Measurements from ENCODE around the gene WASF1. TPM values are rescaled to one million over a fixed set of nuclear protein-coding genes. Genes with fewer than 3 reads are reported as not detected.

The WASF1 gene
- total RNA-seq, 1 donor from 2014 or later = 26.2 TPM

GRCh38 chr6:110178626-110179405 is 654 bp downstream of the WASF1 start:
- H3K27ac Mint-ChIP-seq (ENCODE audit: unreplicated experiment) = peak overlapping the region; percentile 82
- peak overlapping the region; percentile 88 for H3K4me3 Mint-ChIP-seq (ENCODE audit: unreplicated experiment)
- no peaks in the 10 kb centered on the region for H3K9me3 Mint-ChIP-seq (ENCODE audit: unreplicated experiment)
- TF ChIP-seq CTCF (IDR thresholded peaks at IDR 0.05) = peak; percentile 74
- DNase-seq (ENCODE audit: extremely low spot score, unreplicated experiment) = peak; percentile 84
- no peaks in the 10 kb centered on the region for H3K36me3 Mint-ChIP-seq (ENCODE audit: unreplicated experiment)
- H3K27me3 Mint-ChIP-seq (ENCODE audit: unreplicated experiment) = no peaks in the 10 kb centered on the region
- peaks cover 9% of the 10 kb centered on the region for H3K4me1 Mint-ChIP-seq (ENCODE audit: unreplicated experiment)

- no peaks in the 10 kb centered on the region for H3K27me3 Mint-ChIP-seq (ENCODE audit: unreplicated experiment)
- no peak overlapping the region for H3K27ac Mint-ChIP-seq (ENCODE audit: unreplicated experiment)
These were observed 5.9 kb downstream of the WASF1 start for GRCh38 chr6:110173506-110174132.

GRCh38 chr6:110170081-110170480 is 9.4 kb downstream of the WASF1 start:
- Mint-ChIP-seq H3K27ac (ENCODE audit: unreplicated experiment) (no peak overlapping the region), H3K36me3 (ENCODE audit: unreplicated experiment) (no peaks in the 10 kb centered on the region), H3K4me3 (ENCODE audit: unreplicated experiment) (no peak overlapping the region), H3K4me1 (ENCODE audit: unreplicated experiment) (no peaks in the 10 kb centered on the region), H3K27me3 (ENCODE audit: unreplicated experiment) (no peaks in the 10 kb centered on the region), H3K9me3 (ENCODE audit: unreplicated experiment) (no peaks in the 10 kb centered on the region)
- TF ChIP-seq CTCF (IDR thresholded peaks at IDR 0.05) = no peak
- no peak for DNase-seq (ENCODE audit: extremely low spot score, unreplicated experiment)

More at GRCh38 chr6:110173506-110174132, 5.9 kb downstream of the WASF1 start:
- Mint-ChIP-seq H3K36me3 (ENCODE audit: unreplicated experiment) (no peaks in the 10 kb centered on the region), H3K4me3 (ENCODE audit: unreplicated experiment) (no peak overlapping the region), H3K9me3 (ENCODE audit: unreplicated experiment) (no peaks in the 10 kb centered on the region), H3K4me1 (ENCODE audit: unreplicated experiment) (peaks cover 9% of the 10 kb centered on the region)
- DNase-seq (ENCODE audit: extremely low spot score, unreplicated experiment) = no peak
- no peak for TF ChIP-seq CTCF (IDR thresholded peaks at IDR 0.05)

GRCh38 chr6:110158479-110158878 is 21.0 kb downstream of the WASF1 start:
- H3K36me3 Mint-ChIP-seq (ENCODE audit: unreplicated experiment) = peaks cover 3% of the 10 kb centered on the region
- no peak for TF ChIP-seq CTCF (IDR thresholded peaks at IDR 0.05)
- H3K4me3 Mint-ChIP-seq (ENCODE audit: unreplicated experiment) = no peak overlapping the region
- no peak for DNase-seq (ENCODE audit: extremely low spot score, unreplicated experiment)
- no peak overlapping the region for H3K27ac Mint-ChIP-seq (ENCODE audit: unreplicated experiment)
- H3K27me3 Mint-ChIP-seq (ENCODE audit: unreplicated experiment) = no peaks in the 10 kb centered on the region
- no peaks in the 10 kb centered on the region for H3K9me3 Mint-ChIP-seq (ENCODE audit: unreplicated experiment)
- H3K4me1 Mint-ChIP-seq (ENCODE audit: unreplicated experiment) = no peaks in the 10 kb centered on the region

GRCh38 chr6:110147870-110148269 is 31.6 kb downstream of the WASF1 start:
- H3K9me3 Mint-ChIP-seq (ENCODE audit: unreplicated experiment) = no peaks in the 10 kb centered on the region
- peaks cover 3% of the 10 kb centered on the region for H3K36me3 Mint-ChIP-seq (ENCODE audit: unreplicated experiment)
- no peak overlapping the region for H3K27ac Mint-ChIP-seq (ENCODE audit: unreplicated experiment)
- no peak for TF ChIP-seq CTCF (IDR thresholded peaks at IDR 0.05)
- peaks cover 17% of the 10 kb centered on the region for H3K4me1 Mint-ChIP-seq (ENCODE audit: unreplicated experiment)
- no peak overlapping the region for H3K4me3 Mint-ChIP-seq (ENCODE audit: unreplicated experiment)
- no peaks in the 10 kb centered on the region for H3K27me3 Mint-ChIP-seq (ENCODE audit: unreplicated experiment)
- DNase-seq (ENCODE audit: extremely low spot score, unreplicated experiment) = no peak
